Prostate gland (tissue), 2 donors: ENCODE results near the gene CXCR4. TPM values are rescaled to one million over a fixed set of nuclear protein-coding genes. Genes with fewer than 3 reads are reported as not detected.

Experiments
- DNase-seq: peaks from one replicate; pipeline ENCODE4 v3.0.0-alpha.2; 2019; ENCODE audit warnings: low spot score
- H3K27ac ChIP-seq, 2 donors: fragments of 200-600 bp; sonication (generic); 2 replicates each; pipeline ENCODE4 v1.5.1; 2017 to 2019
- H3K27me3 ChIP-seq: fragments of 200-600 bp; sonication (generic); replicated peaks from 2 replicates; pipeline ENCODE4 v1.5.1; 2019; ENCODE audit not compliant: insufficient read depth
- H3K36me3 ChIP-seq, 2 donors: fragments of 200-600 bp; sonication (generic); 1 replicate in 1 of 2; 2 replicates in 1 of 2; pipeline versions ENCODE4 v1.5.1 to v1.8.1; 2017 to 2019
- H3K4me1 ChIP-seq: fragments of 200-600 bp; sonication (generic); replicated peaks from 2 replicates; pipeline ENCODE4 v1.5.1; 2019
- H3K4me3 ChIP-seq, 2 donors: fragments of 200-600 bp; sonication (generic); 2 replicates each; pipeline ENCODE4 v1.5.1; 2017 to 2019
- H3K9me3 ChIP-seq: fragments of 200-600 bp; sonication (generic); 2 replicates; pipeline ENCODE4 v1.5.1; 2017
- CTCF ChIP-seq, 4 experiments: fragments of 200-600 bp in 2 of 4; fragments of 450-650 bp in 2 of 4; sonication (generic) in 2 of 4; IDR thresholded peaks; 1 replicate in 3 of 4; 2 replicates in 1 of 4; pipeline ENCODE4 v1.5.1; 2016 to 2019; ENCODE audit warnings: antibody characterized with exemption in 4 of 4, mild to moderate bottlenecking in 2 of 4, moderate library complexity in 2 of 4
- POLR2A ChIP-seq: fragments of 450-650 bp; IDR thresholded peaks from one replicate; pipeline ENCODE4 v1.6.1; 2016; ENCODE audit warnings: antibody characterized with exemption, mild to moderate bottlenecking
- POLR2AphosphoS5 ChIP-seq: sonication (generic); formaldehyde crosslinking; IDR thresholded peaks from one replicate; pipeline ENCODE4 v1.6.1; 2017; ENCODE audit warnings: antibody characterized with exemption
- WGBS: methylation state at CpG from one replicate; pipeline ENCODE4 v1.1.5; 2018; 5-methylcytosine and 5-hydroxymethylcytosine counted together
- intact Hi-C: fragments of 100-400 bp; cut with DNase I; formaldehyde crosslinking; loops from one replicate; pipeline ENCODE4 v1.14.2; 2022
- total RNA-seq, 2 donors: library from RNA; depleted of rRNA; stranded (reverse); fragments of >200 nt; gene quantifications; one replicate each; pipeline ENCODE4 v1.1.0, GENCODE V29; 2016

Gene CXCR4
- total RNA-seq, 2 donors from 2014 or later: 20.9 to 27.2 TPM

- H3K27me3 ChIP-seq: no peaks in the 10 kb centered on the region
- no peaks in the 10 kb centered on the region for H3K9me3 ChIP-seq
- WGBS: 98% methylated on average over 3 of the region's 3 CpGs
- H3K4me3 ChIP-seq: no peak overlapping the region
- TF ChIP-seq POLR2AphosphoS5 (no peak), POLR2A (no peak), CTCF (IDR thresholded peaks at IDR 0.05) (no peak)
- intact Hi-C loops: no loop called here
- no peak for DNase-seq
- no peaks in the 10 kb centered on the region for H3K36me3 ChIP-seq
- no peaks in the 10 kb centered on the region for H3K4me1 ChIP-seq
- H3K27ac ChIP-seq: no peak overlapping the region
Observed at GRCh38 chr2:136069773-136070172, 48.2 kb downstream of the CXCR4 start.

- no peaks in the 10 kb centered on the region for H3K4me1 ChIP-seq
- no peak for DNase-seq
- no peaks in the 10 kb centered on the region for H3K36me3 ChIP-seq
- no peak overlapping the region for H3K27ac ChIP-seq
- no peaks in the 10 kb centered on the region for H3K27me3 ChIP-seq
- no peak overlapping the region for H3K4me3 ChIP-seq
- no peaks in the 10 kb centered on the region for H3K9me3 ChIP-seq
- intact Hi-C loops: no loop called here
- 57% methylated on average over 4 of the region's 4 CpGs for WGBS
- TF ChIP-seq POLR2A (no peak), CTCF (IDR thresholded peaks at IDR 0.05) (no peak), POLR2AphosphoS5 (no peak)
Observed at GRCh38 chr2:136068581-136069227, 49.2 kb downstream of the CXCR4 start.

GRCh38 chr2:136067897-136068580 lies 49.9 kb downstream of the CXCR4 start:
- H3K27ac ChIP-seq: no peak overlapping the region
- H3K27me3 ChIP-seq: no peaks in the 10 kb centered on the region
- no peak for TF ChIP-seq POLR2A
- no peak for TF ChIP-seq POLR2AphosphoS5
- TF ChIP-seq CTCF (IDR thresholded peaks at IDR 0.05): no peak
- H3K4me3 ChIP-seq: no peak overlapping the region
- intact Hi-C loops: no loop called here
- H3K36me3 ChIP-seq: no peaks in the 10 kb centered on the region
- DNase-seq: no peak
- no peaks in the 10 kb centered on the region for H3K4me1 ChIP-seq
- WGBS: 57% methylated on average over 11 of the region's 11 CpGs
- H3K9me3 ChIP-seq: no peaks in the 10 kb centered on the region

- intact Hi-C loops: no loop called here
- TF ChIP-seq CTCF (IDR thresholded peaks at IDR 0.05): no peak
- no peaks in the 10 kb centered on the region for H3K27me3 ChIP-seq
- WGBS: 48% methylated on average over 10 of the region's 10 CpGs
- DNase-seq: no peak
- no peaks in the 10 kb centered on the region for H3K4me1 ChIP-seq
- no peak overlapping the region for H3K4me3 ChIP-seq
- no peak overlapping the region for H3K27ac ChIP-seq
- no peaks in the 10 kb centered on the region for H3K9me3 ChIP-seq
- H3K36me3 ChIP-seq: no peaks in the 10 kb centered on the region
Observed at GRCh38 chr2:136067459-136067858, 50.5 kb downstream of the CXCR4 start.

- Histone ChIP-seq H3K4me1 (no peaks in the 10 kb centered on the region), H3K27ac (no peak overlapping the region), H3K9me3 (no peaks in the 10 kb centered on the region), H3K4me3 (no peak overlapping the region), H3K27me3 (no peaks in the 10 kb centered on the region), H3K36me3 (no peaks in the 10 kb centered on the region)
- intact Hi-C loops: no loop called here
- no peak for TF ChIP-seq POLR2AphosphoS5
- TF ChIP-seq POLR2A: no peak
- no peak for TF ChIP-seq CTCF (IDR thresholded peaks at IDR 0.05)
- no peak for DNase-seq
- WGBS: 85% methylated on average over 3 of the region's 3 CpGs
Observed at GRCh38 chr2:136065907-136066306, 52.0 kb downstream of the CXCR4 start.
